CD4-positive, alpha-beta T cell treated with Interleukin-2 at 100 ng/mL for 4 hours (primary cell): ENCODE data around the gene ANAPC15.
"Not testable (repeated sequence)": the region's sequence is repeated elsewhere in the genome, so short reads cannot be mapped to it uniquely, and the experiment has no call there.

ENCODE experiments used
- DNase-seq: peaks from one replicate; pipeline ENCODE4 v3.0.0-alpha.2; 2020; ENCODE audit warnings: low spot score

The ANAPC15 gene

GRCh38 chr11:72112143-72112977 lies at the start of gene ANAPC15:
Gene ANAPC15 (minus strand): TSS chr11:72112695. CDS start chr11:72111276, 1,419 bp downstream.
- peak; percentile 99 for DNase-seq

- no peak for DNase-seq
These were observed 47.8 kb upstream of the ANAPC15 start for GRCh38 chr11:72160319-72160718.

- no peak for DNase-seq
These were observed 44.6 kb upstream of the ANAPC15 start for GRCh38 chr11:72157131-72157530.

GRCh38 chr11:72155751-72156150 lies 43.3 kb upstream of the ANAPC15 start:
- no peak for DNase-seq

GRCh38 chr11:72154816-72155215 lies 42.3 kb upstream of the ANAPC15 start:
- DNase-seq: no peak

- DNase-seq: not testable (repeated sequence)
These were observed 41.4 kb upstream of the ANAPC15 start for GRCh38 chr11:72153874-72154273.

GRCh38 chr11:72150882-72151281 lies 38.4 kb upstream of the ANAPC15 start:
- no peak for DNase-seq

GRCh38 chr11:72146625-72147024 lies 34.1 kb upstream of the ANAPC15 start:
- DNase-seq: no peak

GRCh38 chr11:72144807-72145565 lies 32.5 kb upstream of the ANAPC15 start:
- DNase-seq: no peak

- DNase-seq: not testable (repeated sequence)
These were observed 30.0 kb upstream of the ANAPC15 start for GRCh38 chr11:72142543-72142942.

GRCh38 chr11:72142086-72142485 lies 29.6 kb upstream of the ANAPC15 start:
- DNase-seq: not testable (repeated sequence)

GRCh38 chr11:72141066-72141465 lies 28.6 kb upstream of the ANAPC15 start:
- peak; percentile 17 for DNase-seq

- DNase-seq: no peak
These were observed 28.2 kb upstream of the ANAPC15 start for GRCh38 chr11:72140661-72141060.

GRCh38 chr11:72139500-72139899 lies 27.0 kb upstream of the ANAPC15 start:
- no peak for DNase-seq

- no peak for DNase-seq
These were observed 26.4 kb upstream of the ANAPC15 start for GRCh38 chr11:72138821-72139390.

GRCh38 chr11:72136684-72137262 lies 24.3 kb upstream of the ANAPC15 start:
- DNase-seq: no peak

GRCh38 chr11:72135891-72136683 lies 23.6 kb upstream of the ANAPC15 start:
- no peak for DNase-seq

- DNase-seq: not testable (repeated sequence)
These were observed 23.0 kb upstream of the ANAPC15 start, which contains the start of gene FOLR3 for GRCh38 chr11:72135473-72135872. Gene FOLR3 (plus strand): TSS chr11:72135725. CDS start chr11:72135953, 228 bp downstream.

- DNase-seq: no peak
These were observed 20.2 kb upstream of the ANAPC15 start for GRCh38 chr11:72132646-72133045.

GRCh38 chr11:72129381-72129780 lies 16.9 kb upstream of the ANAPC15 start:
- no peak for DNase-seq

- no peak for DNase-seq
These were observed 15.4 kb upstream of the ANAPC15 start for GRCh38 chr11:72127923-72128322.
